Activated B cell treated with CpG ODN at 0.5 μM for 24 hours (primary cell): ENCODE results near the gene LIMS2. TPM values are rescaled to one million over a fixed set of nuclear protein-coding genes. Genes with fewer than 3 reads are reported as not detected.
A peak's percentile ranks its signal among the peaks of the same experiment; 100 is the strongest.

Experiments
- ATAC-seq: fragments of 200-7000 bp; cut with Tn5 transposase; one replicate; pipeline ENCODE4 v1.10.0; 2021; ENCODE audit warnings: low read depth, mild to moderate bottlenecking, moderate library complexity
- CTCF ChIA-PET: fragments of 350-600 bp; sonication (Branson Sonifier 250); formaldehyde crosslinking; loops from one replicate; lab custom pipeline; 2021; ENCODE audit warnings: antibody characterized with exemption; lab: Charles Lee
- POLR2A ChIA-PET: fragments of 350-600 bp; sonication (Branson Sonifier 250); formaldehyde crosslinking; loops from one replicate; lab custom pipeline; 2021; ENCODE audit warnings: antibody characterized with exemption; lab: Charles Lee
- DNase-seq: peaks from one replicate; pipeline ENCODE4 v3.0.0; 2022
- H3K27ac Mint-ChIP-seq: one replicate; pipeline ENCODE4 v1.8.0; 2020; ENCODE audit warnings: mixed read lengths
- H3K27me3 Mint-ChIP-seq: one replicate; pipeline ENCODE4 v1.8.0; 2021; ENCODE audit warnings: mixed read lengths
- H3K36me3 Mint-ChIP-seq: one replicate; pipeline ENCODE4 v1.8.0; 2021; ENCODE audit warnings: low read depth, mixed read lengths
- H3K4me1 Mint-ChIP-seq: one replicate; pipeline ENCODE4 v1.8.0; 2021; ENCODE audit warnings: mixed read lengths
- H3K4me3 Mint-ChIP-seq: one replicate; pipeline ENCODE4 v1.8.0; 2020; ENCODE audit warnings: mild to moderate bottlenecking, mixed read lengths
- H3K9me3 Mint-ChIP-seq: one replicate; pipeline ENCODE4 v1.8.0; 2020; ENCODE audit warnings: mixed read lengths
- CTCF ChIP-seq: fragments of 200-600 bp; IDR thresholded peaks from one replicate; pipeline ENCODE4 v1.8.0; 2022; ENCODE audit warnings: antibody characterized with exemption, mild to moderate bottlenecking
- intact Hi-C: fragments of 100-400 bp; cut with micrococcal nuclease; formaldehyde crosslinking; loops from one replicate; pipeline ENCODE4 v1.15.1; 2024
- total RNA-seq: library from RNA; stranded (reverse); gene quantifications from 2 replicates; pipeline ENCODE4 v1.2.3, GENCODE V29; 2022

LIMS2 gene
- total RNA-seq, 1 donor from 2014 or later = 5.3 TPM

GRCh38 chr2:127680706-127681287 is 5.5 kb upstream of the LIMS2 start:
- H3K4me3 Mint-ChIP-seq = no peak overlapping the region
- peaks cover 20% of the 10 kb centered on the region for H3K27me3 Mint-ChIP-seq
- DNase-seq = no peak
- ChIA-PET POLR2A (no interaction called here), CTCF (no interaction called here)
- no peaks in the 10 kb centered on the region for H3K36me3 Mint-ChIP-seq
- no peak overlapping the region for H3K27ac Mint-ChIP-seq
- intact Hi-C loops = no loop called here
- no peak for TF ChIP-seq CTCF
- no peaks in the 10 kb centered on the region for H3K9me3 Mint-ChIP-seq
- H3K4me1 Mint-ChIP-seq = peaks cover 9% of the 10 kb centered on the region
- ATAC-seq = no peak

GRCh38 chr2:127679680-127680361 is 4.5 kb upstream of the LIMS2 start:
- Mint-ChIP-seq H3K9me3 (no peaks in the 10 kb centered on the region), H3K36me3 (no peaks in the 10 kb centered on the region), H3K4me1 (peaks cover 12% of the 10 kb centered on the region), H3K27ac (no peak overlapping the region), H3K4me3 (no peak overlapping the region), H3K27me3 (peaks cover 24% of the 10 kb centered on the region)
- intact Hi-C loops = no loop called here
- ChIA-PET CTCF (no interaction called here), POLR2A (no interaction called here)
- TF ChIP-seq CTCF = no peak
- DNase-seq (no peak), ATAC-seq (peak; percentile 28)

GRCh38 chr2:127678991-127679390 is 3.7 kb upstream of the LIMS2 start:
- Mint-ChIP-seq H3K27ac (no peak overlapping the region), H3K36me3 (no peaks in the 10 kb centered on the region), H3K9me3 (no peaks in the 10 kb centered on the region), H3K27me3 (peaks cover 29% of the 10 kb centered on the region), H3K4me3 (no peak overlapping the region), H3K4me1 (peaks cover 17% of the 10 kb centered on the region)
- TF ChIP-seq CTCF = no peak
- POLR2A ChIA-PET = no interaction called here
- DNase-seq (no peak), ATAC-seq (no peak)
- CTCF ChIA-PET = no interaction called here
- intact Hi-C loops = no loop called here

- no peak for TF ChIP-seq CTCF
- DNase-seq = no peak
- ATAC-seq = no peak
- ChIA-PET CTCF (no interaction called here), POLR2A (no interaction called here)
- Mint-ChIP-seq H3K4me1 (peaks cover 17% of the 10 kb centered on the region), H3K27ac (no peak overlapping the region), H3K27me3 (peaks cover 34% of the 10 kb centered on the region), H3K9me3 (no peaks in the 10 kb centered on the region), H3K4me3 (no peak overlapping the region), H3K36me3 (no peaks in the 10 kb centered on the region)
- intact Hi-C loops = no loop called here
Observed at GRCh38 chr2:127678531-127678930, 3.2 kb upstream of the LIMS2 start.

- intact Hi-C loops = no loop called here
- no peak overlapping the region for H3K4me3 Mint-ChIP-seq
- H3K36me3 Mint-ChIP-seq = no peaks in the 10 kb centered on the region
- H3K9me3 Mint-ChIP-seq = no peaks in the 10 kb centered on the region
- no peak overlapping the region for H3K27ac Mint-ChIP-seq
- ATAC-seq (no peak), DNase-seq (no peak)
- H3K27me3 Mint-ChIP-seq = peaks cover 46% of the 10 kb centered on the region
- no peak for TF ChIP-seq CTCF
- H3K4me1 Mint-ChIP-seq = peaks cover 17% of the 10 kb centered on the region
- ChIA-PET CTCF (no interaction called here), POLR2A (interaction anchor here (0.7 kb wide), 1 partner anchor 326 kb away, joined by 4 read pairs; no protein-coding TSS in a partner anchor)
Observed at GRCh38 chr2:127676906-127677305, 1.6 kb upstream of the LIMS2 start.
